ENCODE results near the gene RAMP3.

RAMP3 gene

GRCh38 chr7:45132708-45133320, 24.8 kb upstream of the RAMP3 start:
- no peak for TF ChIP-seq CTCF (IDR thresholded peaks at IDR 0.05; ENCODE audit: low read depth, low read length)
- no peak overlapping the region for H3K4me3 ChIP-seq (ENCODE audit: low read depth, low read length)

- H3K4me3 ChIP-seq (ENCODE audit: low read depth, low read length): no peak overlapping the region
- TF ChIP-seq CTCF (IDR thresholded peaks at IDR 0.05; ENCODE audit: low read depth, low read length): no peak
These were observed 24.2 kb upstream of the RAMP3 start for GRCh38 chr7:45133352-45133751.

- H3K4me3 ChIP-seq (ENCODE audit: low read depth, low read length): no peak overlapping the region
- no peak for TF ChIP-seq CTCF (IDR thresholded peaks at IDR 0.05; ENCODE audit: low read depth, low read length)
These were observed 23.7 kb upstream of the RAMP3 start for GRCh38 chr7:45133877-45134276.

GRCh38 chr7:45136106-45137060, 21.2 kb upstream of the RAMP3 start:
- H3K4me3 ChIP-seq (ENCODE audit: low read depth, low read length): no peak overlapping the region
- TF ChIP-seq CTCF (IDR thresholded peaks at IDR 0.05; ENCODE audit: low read depth, low read length): peak; percentile 74

- no peak overlapping the region for H3K4me3 ChIP-seq (ENCODE audit: low read depth, low read length)
- no peak for TF ChIP-seq CTCF (IDR thresholded peaks at IDR 0.05; ENCODE audit: low read depth, low read length)
These were observed 18.9 kb upstream of the RAMP3 start for GRCh38 chr7:45138433-45139267.

- H3K4me3 ChIP-seq (ENCODE audit: low read depth, low read length): no peak overlapping the region
- TF ChIP-seq CTCF (IDR thresholded peaks at IDR 0.05; ENCODE audit: low read depth, low read length): no peak
These were observed 16.8 kb upstream of the RAMP3 start for GRCh38 chr7:45140827-45141226.
